ENCODE measurements around the gene LRCOL1.

DNA sequence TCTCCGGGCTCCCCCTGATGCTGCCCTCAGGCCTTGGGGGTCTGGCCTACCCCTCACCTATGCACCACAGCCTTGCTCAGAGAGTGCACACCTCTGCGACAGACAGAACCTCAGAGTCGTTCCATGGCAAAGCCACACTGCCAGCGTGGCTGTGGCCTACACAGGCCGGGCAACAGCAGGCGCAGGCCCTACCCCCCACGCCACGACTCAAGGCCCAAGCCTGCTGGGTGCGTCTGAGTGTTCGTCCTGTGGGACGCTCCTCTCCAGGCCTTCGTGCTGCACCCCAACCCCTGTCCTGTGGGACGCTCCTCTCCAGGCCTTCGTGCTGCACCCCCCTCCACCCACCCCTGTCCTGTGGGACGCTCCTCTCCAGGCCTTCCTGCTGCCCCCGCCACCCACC is 54.2 kb downstream of the LRCOL1 start:
- TF ChIP-seq, protein P1, sequence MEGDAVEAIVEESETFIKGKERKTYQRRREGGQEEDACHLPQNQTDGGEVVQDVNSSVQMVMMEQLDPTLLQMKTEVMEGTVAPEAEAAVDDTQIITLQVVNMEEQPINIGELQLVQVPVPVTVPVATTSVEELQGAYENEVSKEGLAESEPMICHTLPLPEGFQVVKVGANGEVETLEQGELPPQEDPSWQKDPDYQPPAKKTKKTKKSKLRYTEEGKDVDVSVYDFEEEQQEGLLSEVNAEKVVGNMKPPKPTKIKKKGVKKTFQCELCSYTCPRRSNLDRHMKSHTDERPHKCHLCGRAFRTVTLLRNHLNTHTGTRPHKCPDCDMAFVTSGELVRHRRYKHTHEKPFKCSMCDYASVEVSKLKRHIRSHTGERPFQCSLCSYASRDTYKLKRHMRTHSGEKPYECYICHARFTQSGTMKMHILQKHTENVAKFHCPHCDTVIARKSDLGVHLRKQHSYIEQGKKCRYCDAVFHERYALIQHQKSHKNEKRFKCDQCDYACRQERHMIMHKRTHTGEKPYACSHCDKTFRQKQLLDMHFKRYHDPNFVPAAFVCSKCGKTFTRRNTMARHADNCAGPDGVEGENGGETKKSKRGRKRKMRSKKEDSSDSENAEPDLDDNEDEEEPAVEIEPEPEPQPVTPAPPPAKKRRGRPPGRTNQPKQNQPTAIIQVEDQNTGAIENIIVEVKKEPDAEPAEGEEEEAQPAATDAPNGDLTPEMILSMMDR (IDR thresholded peaks at IDR 0.05) = no peak
- TF ChIP-seq ZFX (IDR thresholded peaks at IDR 0.05; ENCODE audit: borderline replicate concordance) = no peak
